CD4-positive, alpha-beta T cell treated with Interleukin-10 for 1 hour (primary cell): ENCODE data around the gene CMTM4.
"Not testable (repeated sequence)": the region's sequence is repeated elsewhere in the genome, so short reads cannot be mapped to it uniquely, and the experiment has no call there.

Experiments
- DNase-seq: peaks from one replicate; pipeline ENCODE4 v3.0.0-alpha.2; 2020

CMTM4 gene

DNA sequence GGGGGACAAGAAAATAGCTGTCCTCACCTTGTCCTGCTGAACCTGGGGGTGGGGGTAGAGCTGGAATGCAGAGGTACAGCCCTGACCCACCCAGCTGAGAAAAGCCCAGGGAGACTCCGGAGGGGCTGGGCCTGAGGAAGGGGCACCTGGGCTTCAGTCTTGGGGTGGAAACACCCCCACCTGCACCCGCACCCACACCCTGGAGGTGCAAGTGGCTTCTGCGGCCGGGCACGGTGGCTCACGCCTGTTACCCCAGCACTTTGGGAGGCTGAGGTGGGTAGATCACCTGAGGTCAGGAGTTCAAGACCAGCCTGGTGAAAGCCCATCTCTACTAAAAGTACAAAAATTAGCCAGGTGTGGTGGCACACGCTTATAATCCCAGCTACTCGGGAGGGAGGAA is 84.6 kb downstream of the CMTM4 start:
- DNase-seq: not testable (repeated sequence)

DNA sequence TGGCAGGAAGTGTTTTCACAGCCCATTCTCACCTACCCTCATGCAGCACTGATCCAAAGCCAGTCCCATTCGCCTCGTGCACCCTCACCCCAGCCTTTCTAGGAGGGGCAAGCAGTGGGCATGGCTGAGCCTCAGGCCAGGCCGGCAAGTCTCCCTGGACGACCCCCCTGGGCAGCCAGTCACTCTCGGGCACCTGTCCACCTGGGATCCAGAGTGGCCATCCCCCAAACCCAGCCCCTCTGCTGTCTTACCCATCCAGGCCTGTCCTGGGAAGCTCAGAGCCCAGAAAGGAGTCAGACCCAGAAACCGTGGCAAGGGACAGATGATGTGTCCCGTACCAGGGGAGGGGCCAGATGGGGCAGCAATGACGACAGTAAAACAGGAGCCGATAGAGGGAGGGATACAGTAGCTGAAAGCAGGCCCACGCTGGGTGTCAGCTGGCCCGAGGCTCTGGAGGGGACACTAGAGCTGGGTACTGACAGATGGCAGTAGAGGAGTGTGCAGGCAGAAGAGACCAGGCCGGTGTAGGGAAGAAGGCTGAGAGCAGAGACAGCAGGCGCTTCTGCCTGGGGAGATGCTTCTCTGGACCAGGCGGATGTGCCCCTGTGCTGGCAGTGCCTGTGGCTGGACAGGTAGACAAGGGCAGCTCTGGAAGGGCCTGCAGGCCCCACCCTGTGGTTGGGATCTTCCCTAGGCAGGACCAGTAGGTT is 86.3 kb downstream of the CMTM4 start:
- no peak for DNase-seq

- DNase-seq: no peak
These were observed 87.4 kb downstream of the CMTM4 start for GRCh38 chr16:66609139-66609510.

GRCh38 chr16:66608241-66609138 is 88.1 kb downstream of the CMTM4 start:
- peak; percentile 83 for DNase-seq

GRCh38 chr16:66605979-66606751 is 90.4 kb downstream of the CMTM4 start:
- DNase-seq: peak; percentile 16

- no peak for DNase-seq
These were observed 91.2 kb downstream of the CMTM4 start for GRCh38 chr16:66605177-66605978.

GRCh38 chr16:66604376-66605176 is 92.0 kb downstream of the CMTM4 start, which contains the start of gene CMTM3:
TSS of gene CMTM3 (plus strand) at chr16:66604704. CDS start at chr16:66604806, 102 bp downstream.
- DNase-seq: peak; percentile 79

DNA sequence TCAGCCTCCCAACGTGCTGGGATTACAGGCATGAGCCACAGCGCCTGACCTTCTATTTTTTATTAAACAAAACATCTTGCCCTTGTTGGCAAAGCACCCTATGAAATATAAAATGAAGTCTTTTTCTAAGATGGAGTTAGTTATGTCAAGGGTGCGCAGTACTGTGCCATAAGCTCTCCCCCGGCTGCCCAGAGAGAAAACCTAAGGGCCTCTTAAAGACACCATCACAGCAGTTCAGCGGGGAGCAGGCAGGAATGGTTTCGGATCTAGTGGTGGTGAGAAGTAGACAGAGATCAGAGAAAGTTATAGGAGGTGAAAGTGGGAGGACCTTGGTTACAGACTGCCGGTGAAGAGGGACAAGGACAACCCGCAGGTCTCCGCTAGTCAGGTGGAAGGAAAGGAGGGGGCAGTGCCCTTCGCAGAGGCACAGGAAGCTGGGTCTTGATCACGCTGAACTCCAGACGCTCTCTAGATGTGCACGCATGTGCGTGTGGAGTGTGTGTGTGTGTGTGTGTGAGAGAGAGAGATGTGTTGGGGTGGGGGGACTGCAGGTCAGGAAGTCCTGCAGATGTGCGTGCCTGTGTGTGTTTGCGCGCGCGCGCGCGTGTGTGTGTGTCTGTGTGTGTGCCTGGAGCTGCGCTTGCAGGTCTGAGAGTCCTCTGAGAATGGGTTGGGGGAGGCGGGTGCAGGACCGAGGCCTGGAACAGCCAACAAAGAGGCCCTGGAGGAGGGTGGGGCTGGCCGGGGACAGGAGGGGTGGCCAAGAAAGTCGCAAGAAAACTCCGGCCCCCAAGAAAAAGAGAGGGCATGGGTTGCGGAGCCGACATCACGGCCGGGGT is 92.8 kb downstream of the CMTM4 start:
- peak; percentile 86 for DNase-seq

GRCh38 chr16:66601471-66601870 is 95.1 kb downstream of the CMTM4 start:
- no peak for DNase-seq

DNA sequence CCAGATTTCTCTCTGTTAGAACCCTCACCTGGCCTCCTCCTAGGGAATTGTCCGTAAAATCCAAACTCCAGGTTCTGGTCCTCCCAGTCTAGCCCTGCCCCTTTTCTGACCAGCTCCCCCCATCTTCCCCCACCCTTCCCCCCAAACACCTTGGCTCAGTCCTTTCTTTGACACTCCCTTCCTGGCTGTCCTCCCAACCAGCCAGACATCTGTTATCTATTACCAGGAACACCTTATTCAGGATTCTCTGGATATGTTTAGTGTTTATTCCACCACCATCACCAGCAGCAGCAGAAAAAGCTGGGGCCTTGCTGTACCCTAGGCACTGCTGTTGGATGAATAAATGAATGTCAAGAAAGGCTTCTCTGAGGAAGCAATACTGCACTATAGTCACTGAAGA is 96.1 kb downstream of the CMTM4 start:
- no peak for DNase-seq

- no peak for DNase-seq
These were observed 96.8 kb downstream of the CMTM4 start for GRCh38 chr16:66599726-66600125.

GRCh38 chr16:66598111-66598510 is 98.4 kb downstream of the CMTM4 start:
- DNase-seq: no peak

GRCh38 chr16:66596986-66597848 is 99.3 kb downstream of the CMTM4 start:
- no peak for DNase-seq

- not testable (repeated sequence) for DNase-seq
These were observed 100.0 kb downstream of the CMTM4 start for GRCh38 chr16:66596559-66596958.

GRCh38 chr16:66594739-66595138 is 101.8 kb downstream of the CMTM4 start:
- no peak for DNase-seq

GRCh38 chr16:66592814-66593213 is 103.7 kb downstream of the CMTM4 start:
- DNase-seq: no peak

DNA sequence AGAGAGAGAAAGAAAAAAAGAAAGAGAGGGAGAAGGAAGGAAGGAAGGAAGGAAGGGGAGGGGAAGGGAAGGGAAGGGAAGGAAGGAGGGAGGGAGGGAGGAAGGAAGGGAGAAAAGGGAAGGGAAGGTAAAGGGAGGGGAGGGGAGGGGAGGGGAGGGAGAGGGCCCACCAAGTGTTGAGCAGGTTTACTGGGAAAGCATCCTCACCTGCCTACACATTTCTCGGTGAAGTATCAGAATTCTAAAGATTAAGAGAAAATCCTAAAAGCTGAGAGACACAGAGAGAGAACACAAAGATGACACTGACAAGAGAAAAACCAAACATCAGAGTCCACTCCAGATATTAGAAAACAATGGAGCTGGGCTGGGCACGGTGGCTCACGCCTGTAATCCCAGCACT is 104.3 kb downstream of the CMTM4 start:
- no peak for DNase-seq

- DNase-seq: no peak
These were observed 105.5 kb downstream of the CMTM4 start for GRCh38 chr16:66591018-66591417.

DNA sequence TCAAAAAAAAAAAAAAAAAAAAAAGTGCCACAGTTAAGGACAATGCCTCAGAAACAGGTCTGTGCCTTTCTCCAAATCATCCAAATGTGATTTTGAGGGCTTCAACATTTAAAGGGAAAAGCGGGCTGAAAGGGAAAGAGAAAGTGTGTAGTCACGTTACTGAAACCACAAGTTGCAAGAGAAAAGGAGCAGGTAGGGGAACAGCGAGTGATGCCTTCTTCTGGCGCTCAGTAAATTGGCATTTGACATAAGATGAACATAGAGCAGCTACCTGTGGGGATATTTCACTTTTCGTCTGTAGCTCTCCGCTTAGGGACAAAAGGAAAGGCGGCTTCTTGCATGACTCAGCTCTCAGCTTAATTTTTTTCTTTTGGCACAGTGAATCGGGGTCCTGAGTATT is 106.2 kb downstream of the CMTM4 start:
- DNase-seq: peak; percentile 46
